Astrocyte (in vitro differentiated cells and primary cell): ENCODE results near the gene COL9A3. TPM values are rescaled to one million over a fixed set of nuclear protein-coding genes. Genes with fewer than 3 reads are reported as not detected.

ENCODE experiments used
- DNase-seq: peaks from one replicate; pipeline ENCODE4 v3.0.0-alpha.2; 2010; ENCODE audit warnings: low read depth
- FAIRE-seq: peaks from 2 replicates; lab custom pipeline; 2011; peaks lifted over from hg19 to GRCh38; lab: Jason Lieb, UNC
- H2AFZ ChIP-seq: 2 replicates; pipeline ENCODE4 v1.6.0; 2012; ENCODE audit warnings: low read depth, low read length, inconsistent platforms
- H3K27ac ChIP-seq: 2 replicates; pipeline ENCODE4 v1.5.1; 2011; ENCODE audit warnings: low read depth, low read length, inconsistent platforms
- H3K27me3 ChIP-seq: 2 replicates; pipeline ENCODE4 v1.6.0; 2011; ENCODE audit warnings: low read length, inconsistent platforms; ENCODE audit not compliant: insufficient read depth
- H3K36me3 ChIP-seq: 2 replicates; pipeline ENCODE4 v1.5.1; 2011; ENCODE audit warnings: low read length, inconsistent platforms; ENCODE audit not compliant: insufficient read depth
- H3K4me1 ChIP-seq: 2 replicates; pipeline ENCODE4 v1.5.1; 2011; ENCODE audit warnings: low read length, inconsistent platforms; ENCODE audit not compliant: insufficient read depth
- H3K4me2 ChIP-seq: 2 replicates; pipeline ENCODE4 v1.6.0; 2012; ENCODE audit warnings: low read length, inconsistent platforms
- H3K4me3 ChIP-seq: 2 replicates; pipeline ENCODE4 v1.5.1; 2011; ENCODE audit warnings: low read depth, mild to moderate bottlenecking, low read length, inconsistent platforms; ENCODE audit not compliant: insufficient read depth
- H3K79me2 ChIP-seq: 2 replicates; pipeline ENCODE4 v1.6.0; 2012; ENCODE audit warnings: mild to moderate bottlenecking, low read length, inconsistent platforms; ENCODE audit not compliant: insufficient read depth
- H3K9ac ChIP-seq: 2 replicates; pipeline ENCODE4 v1.6.0; 2012; ENCODE audit warnings: mild to moderate bottlenecking, low read length, inconsistent platforms
- H3K9me3 ChIP-seq: 2 replicates; pipeline ENCODE4 v1.5.1; 2012; ENCODE audit warnings: low read depth, mild to moderate bottlenecking, low read length, inconsistent platforms; ENCODE audit not compliant: insufficient read depth
- H4K20me1 ChIP-seq: 2 replicates; pipeline ENCODE4 v1.6.0; 2012; ENCODE audit warnings: low read length, inconsistent platforms; ENCODE audit not compliant: insufficient read depth
- H3K27ac Mint-ChIP-seq: one replicate; pipeline ENCODE4 v1.8.0; 2021; ENCODE audit warnings: mild to moderate bottlenecking, mixed read lengths; ENCODE audit not compliant: unreplicated experiment
- H3K27me3 Mint-ChIP-seq: one replicate; pipeline ENCODE4 v1.8.0; 2021; ENCODE audit warnings: low read depth, mixed read lengths; ENCODE audit not compliant: unreplicated experiment
- H3K36me3 Mint-ChIP-seq: one replicate; pipeline ENCODE4 v1.8.0; 2021; ENCODE audit warnings: low read depth, mixed read lengths; ENCODE audit not compliant: unreplicated experiment
- H3K4me1 Mint-ChIP-seq: one replicate; pipeline ENCODE4 v1.8.0; 2021; ENCODE audit warnings: low read depth, mixed read lengths; ENCODE audit not compliant: unreplicated experiment
- H3K4me3 Mint-ChIP-seq: one replicate; pipeline ENCODE4 v1.8.0; 2021; ENCODE audit warnings: mild to moderate bottlenecking, moderate library complexity, mixed read lengths; ENCODE audit not compliant: unreplicated experiment
- H3K9me3 Mint-ChIP-seq: one replicate; pipeline ENCODE4 v1.8.0; 2021; ENCODE audit warnings: mild to moderate bottlenecking, mixed read lengths; ENCODE audit not compliant: unreplicated experiment
- CTCF ChIP-seq: IDR thresholded peaks from 2 replicates; pipeline ENCODE4 v1.5.1; 2011; ENCODE audit warnings: low read depth, mild to moderate bottlenecking, inconsistent platforms, low read length, moderate library complexity; ENCODE audit not compliant: insufficient read depth
- EZH2 ChIP-seq: IDR thresholded peaks from 2 replicates; pipeline ENCODE4 v1.6.1; 2012; ENCODE audit warnings: mild to moderate bottlenecking, low read length, inconsistent platforms; ENCODE audit not compliant: insufficient read depth
- total RNA-seq: library from RNA; stranded (reverse); gene quantifications from 2 replicates; pipeline ENCODE4 v1.2.1, GENCODE V29; 2021

COL9A3 gene
- total RNA-seq, 1 donor from 2014 or later, result 43.0 TPM

- peaks cover 7% of the 10 kb centered on the region for H3K4me1 ChIP-seq
- no peaks in the 10 kb centered on the region for H3K27me3 ChIP-seq
- no peak overlapping the region for H3K4me3 ChIP-seq
- H3K9me3 ChIP-seq, result no peaks in the 10 kb centered on the region
- no peak overlapping the region for H3K9ac ChIP-seq
- no peak overlapping the region for H3K4me2 ChIP-seq
- no peak for DNase-seq
- H3K27me3 Mint-ChIP-seq, result no peaks in the 10 kb centered on the region
- no peak for TF ChIP-seq CTCF
- H3K27ac Mint-ChIP-seq, result no peak overlapping the region
- H3K4me1 Mint-ChIP-seq, result peaks cover 6% of the 10 kb centered on the region
- H3K4me3 Mint-ChIP-seq, result no peak overlapping the region
- H3K27ac ChIP-seq, result no peak overlapping the region
- H3K79me2 ChIP-seq, result no peaks in the 10 kb centered on the region
- H3K9me3 Mint-ChIP-seq, result no peaks in the 10 kb centered on the region
- no peak for FAIRE-seq
- peaks cover 5% of the 10 kb centered on the region for H3K36me3 Mint-ChIP-seq
- peaks cover 7% of the 10 kb centered on the region for H4K20me1 ChIP-seq
- H2AFZ ChIP-seq, result no peak overlapping the region
- no peaks in the 10 kb centered on the region for H3K36me3 ChIP-seq
Measured at GRCh38 chr20:62880147-62880934, 63.5 kb downstream of the COL9A3 start.

- H3K79me2 ChIP-seq, result no peaks in the 10 kb centered on the region
- H3K4me3 ChIP-seq, result no peak overlapping the region
- peaks cover under 1% of the 10 kb centered on the region for H3K4me1 ChIP-seq
- H3K9me3 ChIP-seq, result no peaks in the 10 kb centered on the region
- FAIRE-seq, result no peak
- H3K27ac ChIP-seq, result no peak overlapping the region
- H3K4me3 Mint-ChIP-seq, result no peak overlapping the region
- H3K27me3 ChIP-seq, result no peaks in the 10 kb centered on the region
- H3K9ac ChIP-seq, result no peak overlapping the region
- H3K27ac Mint-ChIP-seq, result no peak overlapping the region
- H3K4me2 ChIP-seq, result no peak overlapping the region
- H3K4me1 Mint-ChIP-seq, result peaks cover under 1% of the 10 kb centered on the region
- DNase-seq, result no peak
- peaks cover 8% of the 10 kb centered on the region for H3K36me3 Mint-ChIP-seq
- no peak for TF ChIP-seq CTCF
- TF ChIP-seq EZH2, result no peak
- H2AFZ ChIP-seq, result no peak overlapping the region
- H3K9me3 Mint-ChIP-seq, result no peaks in the 10 kb centered on the region
- no peaks in the 10 kb centered on the region for H3K36me3 ChIP-seq
- no peaks in the 10 kb centered on the region for H3K27me3 Mint-ChIP-seq
- H4K20me1 ChIP-seq, result peaks cover 12% of the 10 kb centered on the region
Measured at GRCh38 chr20:62880935-62881661, 64.2 kb downstream of the COL9A3 start.
